ENCODE results near the gene INHA. TPM values are rescaled to one million over a fixed set of nuclear protein-coding genes. Genes with fewer than 3 reads are reported as not detected.

INHA gene, protein sequence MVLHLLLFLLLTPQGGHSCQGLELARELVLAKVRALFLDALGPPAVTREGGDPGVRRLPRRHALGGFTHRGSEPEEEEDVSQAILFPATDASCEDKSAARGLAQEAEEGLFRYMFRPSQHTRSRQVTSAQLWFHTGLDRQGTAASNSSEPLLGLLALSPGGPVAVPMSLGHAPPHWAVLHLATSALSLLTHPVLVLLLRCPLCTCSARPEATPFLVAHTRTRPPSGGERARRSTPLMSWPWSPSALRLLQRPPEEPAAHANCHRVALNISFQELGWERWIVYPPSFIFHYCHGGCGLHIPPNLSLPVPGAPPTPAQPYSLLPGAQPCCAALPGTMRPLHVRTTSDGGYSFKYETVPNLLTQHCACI
- total RNA-seq (2022) (1.2 and 2.2 TPM in 2 replicates), Bru-seq, nascent RNA (percentile 50 among the genes with signal in this experiment), BruChase-seq, experiment 1, labeled RNA remaining after a 6-hour chase (percentile 62 among the genes with signal in this experiment), BruChase-seq, experiment 2, labeled RNA remaining after a 2-hour chase (percentile 52 among the genes with signal in this experiment)
- long read RNA-seq, partial matches to known transcripts, result 0 of 2 reads
- long read RNA-seq, other reads (novel, unspliced or antisense), result 1 of 2 reads

DNA sequence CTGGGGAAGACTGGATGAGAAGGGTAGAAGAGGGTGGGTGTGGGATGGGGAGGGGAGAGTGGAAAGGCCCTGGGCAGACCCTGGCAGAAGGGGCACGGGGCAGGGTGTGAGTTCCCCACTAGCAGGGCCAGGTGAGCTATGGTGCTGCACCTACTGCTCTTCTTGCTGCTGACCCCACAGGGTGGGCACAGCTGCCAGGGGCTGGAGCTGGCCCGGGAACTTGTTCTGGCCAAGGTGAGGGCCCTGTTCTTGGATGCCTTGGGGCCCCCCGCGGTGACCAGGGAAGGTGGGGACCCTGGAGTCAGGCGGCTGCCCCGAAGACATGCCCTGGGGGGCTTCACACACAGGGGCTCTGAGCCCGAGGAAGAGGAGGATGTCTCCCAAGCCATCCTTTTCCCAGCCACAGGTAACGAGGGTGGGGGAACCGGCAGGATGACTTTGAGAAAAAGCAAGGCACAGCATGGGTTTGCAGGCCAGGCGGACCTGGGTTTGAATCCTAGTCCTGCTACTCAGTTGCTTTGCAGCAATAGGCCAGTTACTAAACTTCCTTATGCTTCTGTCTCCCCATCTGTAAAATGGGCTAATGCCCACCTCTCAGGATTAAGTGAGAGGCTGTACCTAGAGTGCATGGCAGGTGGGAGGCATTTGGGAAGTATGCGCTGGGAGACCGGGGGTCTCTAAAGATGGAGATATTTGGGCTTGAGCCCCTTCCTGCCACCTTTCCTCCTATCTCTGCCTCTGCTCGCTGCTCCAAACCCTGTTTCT, at the start of gene INHA:
INHA (plus strand) TSS at position 74 of the 765 bp plus-strand sequence; CDS start at position 139, 65 bp downstream.
- no TSS peak for BruUV-seq (replicated peaks)
- H3K27me3 Mint-ChIP-seq (ENCODE audit: insufficient read depth, unreplicated experiment), result no peaks in the 10 kb centered on the region
- TF ChIP-seq, protein P1, sequence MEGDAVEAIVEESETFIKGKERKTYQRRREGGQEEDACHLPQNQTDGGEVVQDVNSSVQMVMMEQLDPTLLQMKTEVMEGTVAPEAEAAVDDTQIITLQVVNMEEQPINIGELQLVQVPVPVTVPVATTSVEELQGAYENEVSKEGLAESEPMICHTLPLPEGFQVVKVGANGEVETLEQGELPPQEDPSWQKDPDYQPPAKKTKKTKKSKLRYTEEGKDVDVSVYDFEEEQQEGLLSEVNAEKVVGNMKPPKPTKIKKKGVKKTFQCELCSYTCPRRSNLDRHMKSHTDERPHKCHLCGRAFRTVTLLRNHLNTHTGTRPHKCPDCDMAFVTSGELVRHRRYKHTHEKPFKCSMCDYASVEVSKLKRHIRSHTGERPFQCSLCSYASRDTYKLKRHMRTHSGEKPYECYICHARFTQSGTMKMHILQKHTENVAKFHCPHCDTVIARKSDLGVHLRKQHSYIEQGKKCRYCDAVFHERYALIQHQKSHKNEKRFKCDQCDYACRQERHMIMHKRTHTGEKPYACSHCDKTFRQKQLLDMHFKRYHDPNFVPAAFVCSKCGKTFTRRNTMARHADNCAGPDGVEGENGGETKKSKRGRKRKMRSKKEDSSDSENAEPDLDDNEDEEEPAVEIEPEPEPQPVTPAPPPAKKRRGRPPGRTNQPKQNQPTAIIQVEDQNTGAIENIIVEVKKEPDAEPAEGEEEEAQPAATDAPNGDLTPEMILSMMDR (IDR thresholded peaks at IDR 0.05; ENCODE audit: unreplicated experiment), result no peak
- ChIA-PET CTCF (interaction anchor here (0.6 to 2.3 kb wide), 4 partner anchors 12 to 1307 kb away, joined by 3 to 23 read pairs (median 4); no protein-coding TSS in a partner anchor), POLR2A (interaction anchor here (1.6 to 2.8 kb wide), 4 partner anchors 25 to 116 kb away, joined by 8 to 49 read pairs (median 13); partner anchors contain the start of genes CHPF, STK11IP and TMEM198)
- H3K27ac Mint-ChIP-seq (ENCODE audit: low read depth, unreplicated experiment), result no peak within 1 kb of the TSS
- DNase-seq (ENCODE audit: unreplicated experiment), result no peak
- H3K36me3 Mint-ChIP-seq (ENCODE audit: insufficient read depth, unreplicated experiment), result peaks cover 19% of the 10 kb centered on the region
- no peaks in the 10 kb centered on the region for H3K9me3 Mint-ChIP-seq (ENCODE audit: unreplicated experiment)
- intact Hi-C loops (cut with micrococcal nuclease), result no loop called here
- H3K4me3 Mint-ChIP-seq (ENCODE audit: unreplicated experiment), result peak within 1 kb of the TSS; percentile 49
- peaks cover 7% of the 10 kb centered on the region for H3K4me1 Mint-ChIP-seq (ENCODE audit: insufficient read depth, unreplicated experiment)

DNA sequence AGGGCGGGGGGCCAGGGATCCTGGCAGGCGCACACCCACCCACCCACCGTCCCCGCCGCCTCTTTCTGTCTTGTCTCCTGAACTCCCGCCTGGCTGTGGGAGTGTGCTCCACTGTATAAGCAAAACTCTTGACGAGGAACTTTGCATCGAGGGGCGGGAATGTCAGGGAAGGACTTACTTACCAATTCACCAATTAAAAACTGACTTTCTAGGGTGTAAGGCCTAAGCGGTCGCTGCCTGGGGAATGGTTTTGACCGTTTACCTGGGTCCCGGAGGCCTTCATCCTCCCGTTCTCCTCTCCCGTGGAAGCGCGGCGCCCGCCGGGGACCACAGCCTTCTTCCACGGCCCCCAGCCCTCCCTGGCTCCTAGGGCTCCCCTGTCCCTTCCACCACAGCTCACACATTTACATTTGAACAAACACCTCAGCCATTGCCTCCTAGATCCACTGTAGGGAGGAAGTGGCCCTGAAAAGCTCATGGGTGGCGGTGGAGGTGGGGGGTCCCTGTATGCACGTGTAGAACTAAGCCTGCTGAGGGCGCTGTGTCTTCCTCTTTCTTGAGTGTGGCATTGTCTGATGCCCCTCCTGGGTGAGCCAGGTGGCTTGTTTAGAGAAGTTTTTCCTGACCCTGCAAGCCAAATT, 49.0 kb upstream of the INHA start:
- peaks cover 18% of the 10 kb centered on the region for H3K4me1 Mint-ChIP-seq (ENCODE audit: insufficient read depth, unreplicated experiment)
- no peak overlapping the region for H3K27ac Mint-ChIP-seq (ENCODE audit: low read depth, unreplicated experiment)
- no peaks in the 10 kb centered on the region for H3K36me3 Mint-ChIP-seq (ENCODE audit: insufficient read depth, unreplicated experiment)
- no TSS peak for BruUV-seq (replicated peaks)
- ChIA-PET POLR2A (no interaction called here), CTCF (interaction anchor here (0.6 to 1.8 kb wide), 4 partner anchors 8 to 136 kb away, joined by 3 to 6 read pairs (median 5); partner anchors contain the start of gene GMPPA)
- no peaks in the 10 kb centered on the region for H3K9me3 Mint-ChIP-seq (ENCODE audit: unreplicated experiment)
- H3K27me3 Mint-ChIP-seq (ENCODE audit: insufficient read depth, unreplicated experiment), result peaks cover 58% of the 10 kb centered on the region
- H3K4me3 Mint-ChIP-seq (ENCODE audit: unreplicated experiment), result no peak overlapping the region
- intact Hi-C loops (cut with micrococcal nuclease), result no loop called here
- TF ChIP-seq, protein P1 (IDR thresholded peaks at IDR 0.05; ENCODE audit: unreplicated experiment), result no peak
- DNase-seq (ENCODE audit: unreplicated experiment), result no peak

DNA sequence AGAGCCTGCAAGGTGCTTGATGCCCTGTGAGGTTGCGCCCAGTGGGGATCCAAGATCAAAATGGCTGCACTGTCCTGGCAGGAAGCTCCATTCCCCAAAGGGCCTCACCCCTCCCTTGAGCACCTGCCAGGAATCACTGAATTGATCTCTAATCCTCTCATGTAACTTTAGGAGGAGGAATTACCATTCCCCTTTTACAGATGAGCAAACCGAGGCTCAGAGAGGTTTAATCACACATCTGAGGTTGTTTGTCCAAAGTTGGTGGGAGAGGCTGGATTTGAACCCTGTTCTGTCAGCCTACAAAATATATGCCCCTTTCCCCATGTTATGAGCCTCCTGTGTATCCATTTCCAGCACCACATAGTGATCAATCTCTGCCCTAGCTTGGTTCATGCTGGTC, 47.3 kb upstream of the INHA start:
- ChIA-PET POLR2A (interaction anchor here (1.5 kb wide), 1 partner anchor 164 kb away, joined by 3 read pairs; no protein-coding TSS in a partner anchor), CTCF (interaction anchor here (1.8 to 11.3 kb wide), 2 partner anchors 25 to 124 kb away, joined by 5 to 287 read pairs; partner anchors contain the start of gene GMPPA)
- Mint-ChIP-seq H3K9me3 (ENCODE audit: unreplicated experiment) (no peaks in the 10 kb centered on the region), H3K4me3 (ENCODE audit: unreplicated experiment) (no peak overlapping the region), H3K4me1 (ENCODE audit: insufficient read depth, unreplicated experiment) (peaks cover 18% of the 10 kb centered on the region), H3K27ac (ENCODE audit: low read depth, unreplicated experiment) (no peak overlapping the region), H3K36me3 (ENCODE audit: insufficient read depth, unreplicated experiment) (no peaks in the 10 kb centered on the region), H3K27me3 (ENCODE audit: insufficient read depth, unreplicated experiment) (peaks cover 58% of the 10 kb centered on the region)
- no TSS peak for BruUV-seq (replicated peaks)
- TF ChIP-seq, protein P1 (IDR thresholded peaks at IDR 0.05; ENCODE audit: unreplicated experiment), result no peak
- intact Hi-C loops (cut with micrococcal nuclease), result no loop called here
- DNase-seq (ENCODE audit: unreplicated experiment), result no peak

Measured in MCF 10A (cell line).